Vagina (tissue), 2 donors: ENCODE data around the gene NR3C2. TPM values are rescaled to one million over a fixed set of nuclear protein-coding genes. Genes with fewer than 3 reads are reported as not detected.
"Not testable (repeated sequence)": the region's sequence is repeated elsewhere in the genome, so short reads cannot be mapped to it uniquely, and the experiment has no call there.

Experiments
- DNase-seq, 2 donors: peaks; one replicate each; pipeline ENCODE4 v3.0.0-alpha.2; 2017; ENCODE audit errors: extremely low spot score in 2 of 2
- H3K27ac ChIP-seq: fragments of 200-600 bp; sonication (generic); one replicate; pipeline ENCODE4 v1.5.1; 2019
- H3K27me3 ChIP-seq: fragments of 200-600 bp; sonication (generic); one replicate; pipeline ENCODE4 v1.5.1; 2019
- H3K36me3 ChIP-seq, 2 donors: fragments of 200-600 bp; sonication (generic); one replicate each; pipeline ENCODE4 v1.5.1; 2017 to 2019
- H3K4me1 ChIP-seq: fragments of 200-600 bp; sonication (generic); one replicate; pipeline ENCODE4 v1.5.1; 2019
- H3K4me3 ChIP-seq, 2 donors: fragments of 200-600 bp; sonication (generic); 1 replicate in 1 of 2; 2 replicates in 1 of 2; pipeline ENCODE4 v1.5.1; 2016 to 2019
- H3K9me3 ChIP-seq: fragments of 200-600 bp; sonication (generic); one replicate; pipeline ENCODE4 v1.5.1; 2019
- POLR2A ChIP-seq, 2 donors: fragments of 450-650 bp; IDR thresholded peaks; one replicate each; pipeline ENCODE4 v1.6.1; 2017; ENCODE audit warnings: antibody characterized with exemption in 2 of 2, mild to moderate bottlenecking in 2 of 2, moderate library complexity in 2 of 2
- POLR2AphosphoS5 ChIP-seq, 2 donors: sonication (generic); formaldehyde crosslinking; IDR thresholded peaks; one replicate each; pipeline ENCODE4 v1.9.0; 2017; ENCODE audit warnings: antibody characterized with exemption in 2 of 2, mild to moderate bottlenecking in 2 of 2, low read depth in 1 of 2; ENCODE audit not compliant: insufficient read depth in 1 of 2
- intact Hi-C: fragments of 100-400 bp; cut with DNase I; formaldehyde crosslinking; loops from one replicate; pipeline ENCODE4 v1.15.1; 2023
- total RNA-seq: library from RNA; depleted of rRNA; stranded (reverse); fragments of >200 nt; gene quantifications from one replicate; pipeline ENCODE4 v1.2.3, GENCODE V29; 2016
- TF ChIP-seq, protein P1 (sequence below), 3 experiments: fragments of 450-650 bp in 2 of 3; fragments of 200-600 bp in 1 of 3; sonication (generic) in 1 of 3; IDR thresholded peaks; one replicate each; pipeline ENCODE4 v1.5.1; 2017 to 2019; ENCODE audit warnings: antibody characterized with exemption in 3 of 3, mild to moderate bottlenecking in 2 of 3, moderate library complexity in 2 of 3

The NR3C2 gene
- total RNA-seq, 1 donor from 2014 or later = 9.6 TPM

- TF ChIP-seq POLR2A (IDR thresholded peaks at IDR 0.05) (no peak), POLR2AphosphoS5 (IDR thresholded peaks at IDR 0.05; ENCODE audit: insufficient read depth in 1 of 2, low read depth in 1 of 2) (no peak)
- TF ChIP-seq, protein P1, sequence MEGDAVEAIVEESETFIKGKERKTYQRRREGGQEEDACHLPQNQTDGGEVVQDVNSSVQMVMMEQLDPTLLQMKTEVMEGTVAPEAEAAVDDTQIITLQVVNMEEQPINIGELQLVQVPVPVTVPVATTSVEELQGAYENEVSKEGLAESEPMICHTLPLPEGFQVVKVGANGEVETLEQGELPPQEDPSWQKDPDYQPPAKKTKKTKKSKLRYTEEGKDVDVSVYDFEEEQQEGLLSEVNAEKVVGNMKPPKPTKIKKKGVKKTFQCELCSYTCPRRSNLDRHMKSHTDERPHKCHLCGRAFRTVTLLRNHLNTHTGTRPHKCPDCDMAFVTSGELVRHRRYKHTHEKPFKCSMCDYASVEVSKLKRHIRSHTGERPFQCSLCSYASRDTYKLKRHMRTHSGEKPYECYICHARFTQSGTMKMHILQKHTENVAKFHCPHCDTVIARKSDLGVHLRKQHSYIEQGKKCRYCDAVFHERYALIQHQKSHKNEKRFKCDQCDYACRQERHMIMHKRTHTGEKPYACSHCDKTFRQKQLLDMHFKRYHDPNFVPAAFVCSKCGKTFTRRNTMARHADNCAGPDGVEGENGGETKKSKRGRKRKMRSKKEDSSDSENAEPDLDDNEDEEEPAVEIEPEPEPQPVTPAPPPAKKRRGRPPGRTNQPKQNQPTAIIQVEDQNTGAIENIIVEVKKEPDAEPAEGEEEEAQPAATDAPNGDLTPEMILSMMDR (IDR thresholded peaks at IDR 0.05) = no peak
- no peak for DNase-seq
- peaks cover 4% of the 10 kb centered on the region for H3K9me3 ChIP-seq
- no peaks in the 10 kb centered on the region for H3K36me3 ChIP-seq
- no peaks in the 10 kb centered on the region for H3K27me3 ChIP-seq
- intact Hi-C loops = no loop called here
- H3K27ac ChIP-seq = no peak overlapping the region
- no peak overlapping the region for H3K4me3 ChIP-seq
- H3K4me1 ChIP-seq = no peaks in the 10 kb centered on the region
These were observed 315.4 kb downstream of the NR3C2 start for GRCh38 chr4:148126825-148127224.

DNA sequence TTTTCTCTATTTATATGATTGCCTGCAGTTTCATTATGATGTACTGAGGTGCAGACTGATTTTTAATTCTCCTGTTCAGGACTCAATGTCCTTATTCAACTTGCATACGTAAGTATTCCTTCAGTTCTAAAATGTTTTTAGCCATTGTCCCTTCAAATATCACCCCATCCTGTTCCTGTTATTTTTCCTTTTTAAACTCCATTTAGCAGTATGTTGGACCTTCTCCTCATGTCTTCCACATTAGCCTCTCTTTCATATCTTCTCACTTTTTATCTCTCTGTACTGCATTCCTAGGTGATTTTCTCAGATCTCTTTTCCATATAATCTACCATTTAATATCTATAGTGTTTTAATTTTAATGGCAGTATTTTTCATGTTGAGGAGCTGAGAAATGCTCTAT lies 317.7 kb downstream of the NR3C2 start:
- Histone ChIP-seq H3K27me3 (no peaks in the 10 kb centered on the region), H3K9me3 (peaks cover 4% of the 10 kb centered on the region), H3K4me1 (no peaks in the 10 kb centered on the region), H3K36me3 (no peaks in the 10 kb centered on the region), H3K27ac (no peak overlapping the region), H3K4me3 (no peak overlapping the region)
- intact Hi-C loops = no loop called here
- no peak for DNase-seq
- TF ChIP-seq POLR2AphosphoS5 (IDR thresholded peaks at IDR 0.05; ENCODE audit: insufficient read depth in 1 of 2, low read depth in 1 of 2) (no peak), POLR2A (IDR thresholded peaks at IDR 0.05) (no peak)
- TF ChIP-seq, protein P1 (IDR thresholded peaks at IDR 0.05) = no peak

- H3K27ac ChIP-seq, H3K4me3 ChIP-seq, H3K27me3 ChIP-seq, H3K36me3 ChIP-seq, H3K4me1 ChIP-seq, H3K9me3 ChIP-seq, intact Hi-C loops, DNase-seq: not testable (repeated sequence)
These were observed 319.1 kb downstream of the NR3C2 start for GRCh38 chr4:148123161-148123560.

DNA sequence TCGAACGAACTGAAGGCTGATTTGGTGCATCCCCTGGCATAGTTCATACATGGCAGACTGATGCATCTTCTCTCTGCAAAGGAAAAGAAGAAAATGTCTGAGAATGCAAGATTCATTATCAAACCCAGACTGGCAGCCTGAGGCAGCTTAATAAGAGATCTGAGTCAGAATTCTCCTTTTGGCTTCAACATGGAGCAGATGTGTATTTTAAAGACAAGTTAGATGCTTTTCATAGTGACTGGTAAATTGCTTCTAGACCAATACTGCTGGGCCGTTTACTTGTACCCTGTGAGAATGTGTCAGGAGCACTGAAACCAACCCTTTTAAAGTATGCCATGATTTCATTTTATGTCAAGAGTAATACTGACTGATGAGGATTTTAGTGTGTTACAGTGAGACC lies 322.0 kb downstream of the NR3C2 start:
- no peak for DNase-seq
- Histone ChIP-seq H3K4me3 (no peak overlapping the region), H3K9me3 (peaks cover 4% of the 10 kb centered on the region), H3K36me3 (no peaks in the 10 kb centered on the region), H3K27ac (no peak overlapping the region), H3K27me3 (no peaks in the 10 kb centered on the region), H3K4me1 (no peaks in the 10 kb centered on the region)
- no peak for TF ChIP-seq POLR2A (IDR thresholded peaks at IDR 0.05)
- TF ChIP-seq POLR2AphosphoS5 (IDR thresholded peaks at IDR 0.05; ENCODE audit: insufficient read depth in 1 of 2, low read depth in 1 of 2) = no peak
- TF ChIP-seq, protein P1 (IDR thresholded peaks at IDR 0.05) = no peak
- intact Hi-C loops = no loop called here

DNA sequence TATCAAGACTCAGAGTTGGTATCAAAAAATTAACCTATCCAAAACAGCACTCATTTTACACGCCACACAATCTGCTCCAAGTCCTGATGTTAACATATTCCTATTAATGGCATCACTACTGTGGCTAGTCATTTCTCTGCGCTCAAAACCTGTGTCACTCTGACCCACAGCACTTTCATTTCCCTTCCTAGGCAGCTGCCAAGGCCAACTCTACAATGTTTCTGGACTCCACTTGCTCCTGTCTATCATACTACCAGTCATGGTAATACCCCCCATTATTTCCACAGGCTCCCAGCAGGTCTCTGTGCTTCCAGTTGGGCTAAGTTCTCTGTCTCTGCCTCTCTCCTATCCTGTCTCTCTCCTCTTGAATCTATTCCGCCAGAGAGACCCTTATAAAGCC lies 323.6 kb downstream of the NR3C2 start:
- no peak for TF ChIP-seq POLR2A (IDR thresholded peaks at IDR 0.05)
- TF ChIP-seq POLR2AphosphoS5 (IDR thresholded peaks at IDR 0.05; ENCODE audit: insufficient read depth in 1 of 2, low read depth in 1 of 2) = no peak
- TF ChIP-seq, protein P1 (IDR thresholded peaks at IDR 0.05) = no peak
- H3K27me3 ChIP-seq = no peaks in the 10 kb centered on the region
- no peak for DNase-seq
- H3K9me3 ChIP-seq = no peaks in the 10 kb centered on the region
- H3K4me3 ChIP-seq = no peak overlapping the region
- intact Hi-C loops = no loop called here
- peaks cover 0 to 5% of the 10 kb centered on the region in 2 donors for H3K36me3 ChIP-seq
- H3K27ac ChIP-seq = no peak overlapping the region
- H3K4me1 ChIP-seq = no peaks in the 10 kb centered on the region

DNA sequence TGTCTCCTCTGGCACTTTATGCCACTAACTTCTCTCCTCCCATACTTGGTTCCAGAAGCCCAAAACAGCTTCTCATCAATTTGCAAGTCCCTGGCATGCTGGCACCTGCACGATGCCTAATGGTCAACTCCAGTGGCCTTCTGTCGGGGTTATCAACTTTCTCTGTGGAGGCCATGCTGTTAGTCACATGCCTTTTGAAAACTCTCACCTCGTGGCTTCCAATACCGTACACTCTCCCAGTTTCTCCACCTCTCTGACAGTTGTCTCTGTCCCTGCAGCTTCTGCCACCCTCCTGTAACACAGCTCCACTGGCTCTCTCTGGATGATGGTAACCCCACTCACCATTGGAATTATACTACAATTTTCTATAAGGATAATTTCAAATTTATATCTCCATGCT lies 324.0 kb downstream of the NR3C2 start:
- Histone ChIP-seq H3K27me3 (no peaks in the 10 kb centered on the region), H3K4me3 (no peak overlapping the region), H3K36me3 (peaks cover 0 to 9% of the 10 kb centered on the region in 2 donors), H3K9me3 (no peaks in the 10 kb centered on the region), H3K4me1 (no peaks in the 10 kb centered on the region), H3K27ac (no peak overlapping the region)
- no peak for DNase-seq
- TF ChIP-seq, protein P1 (IDR thresholded peaks at IDR 0.05) = no peak
- TF ChIP-seq POLR2A (IDR thresholded peaks at IDR 0.05) = no peak
- TF ChIP-seq POLR2AphosphoS5 (IDR thresholded peaks at IDR 0.05; ENCODE audit: insufficient read depth in 1 of 2, low read depth in 1 of 2) = no peak
- intact Hi-C loops = no loop called here
